ENCODE measurements around the gene BMPR2.
"Not testable (repeated sequence)": the region's sequence is repeated elsewhere in the genome, so short reads cannot be mapped to it uniquely, and the experiment has no call there.

Gene BMPR2

DNA sequence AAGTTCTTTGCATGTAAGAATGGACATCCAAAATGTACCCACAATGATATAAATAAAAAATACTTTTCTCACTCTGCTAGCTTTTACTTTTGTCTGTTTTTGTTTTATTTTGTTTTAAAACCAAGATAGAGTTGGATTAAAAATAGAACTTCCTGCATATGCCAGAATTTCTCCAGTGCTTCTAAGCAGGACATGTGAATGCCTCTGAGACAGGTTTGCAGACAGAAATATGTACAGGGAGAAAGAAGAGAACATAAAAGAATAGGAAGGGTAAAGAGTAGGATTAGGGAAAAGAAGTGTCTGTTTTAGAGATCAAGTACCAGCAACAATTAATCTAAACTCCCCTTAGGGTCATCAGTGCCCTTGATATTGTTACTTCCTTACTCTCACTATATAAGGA is 114.4 kb downstream of the BMPR2 start:
- TF ChIP-seq, protein P1, sequence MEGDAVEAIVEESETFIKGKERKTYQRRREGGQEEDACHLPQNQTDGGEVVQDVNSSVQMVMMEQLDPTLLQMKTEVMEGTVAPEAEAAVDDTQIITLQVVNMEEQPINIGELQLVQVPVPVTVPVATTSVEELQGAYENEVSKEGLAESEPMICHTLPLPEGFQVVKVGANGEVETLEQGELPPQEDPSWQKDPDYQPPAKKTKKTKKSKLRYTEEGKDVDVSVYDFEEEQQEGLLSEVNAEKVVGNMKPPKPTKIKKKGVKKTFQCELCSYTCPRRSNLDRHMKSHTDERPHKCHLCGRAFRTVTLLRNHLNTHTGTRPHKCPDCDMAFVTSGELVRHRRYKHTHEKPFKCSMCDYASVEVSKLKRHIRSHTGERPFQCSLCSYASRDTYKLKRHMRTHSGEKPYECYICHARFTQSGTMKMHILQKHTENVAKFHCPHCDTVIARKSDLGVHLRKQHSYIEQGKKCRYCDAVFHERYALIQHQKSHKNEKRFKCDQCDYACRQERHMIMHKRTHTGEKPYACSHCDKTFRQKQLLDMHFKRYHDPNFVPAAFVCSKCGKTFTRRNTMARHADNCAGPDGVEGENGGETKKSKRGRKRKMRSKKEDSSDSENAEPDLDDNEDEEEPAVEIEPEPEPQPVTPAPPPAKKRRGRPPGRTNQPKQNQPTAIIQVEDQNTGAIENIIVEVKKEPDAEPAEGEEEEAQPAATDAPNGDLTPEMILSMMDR (IDR thresholded peaks at IDR 0.05; ENCODE audit: extremely low read depth, missing control alignments): no peak
- no peak for DNase-seq (ENCODE audit: low spot score)

DNA sequence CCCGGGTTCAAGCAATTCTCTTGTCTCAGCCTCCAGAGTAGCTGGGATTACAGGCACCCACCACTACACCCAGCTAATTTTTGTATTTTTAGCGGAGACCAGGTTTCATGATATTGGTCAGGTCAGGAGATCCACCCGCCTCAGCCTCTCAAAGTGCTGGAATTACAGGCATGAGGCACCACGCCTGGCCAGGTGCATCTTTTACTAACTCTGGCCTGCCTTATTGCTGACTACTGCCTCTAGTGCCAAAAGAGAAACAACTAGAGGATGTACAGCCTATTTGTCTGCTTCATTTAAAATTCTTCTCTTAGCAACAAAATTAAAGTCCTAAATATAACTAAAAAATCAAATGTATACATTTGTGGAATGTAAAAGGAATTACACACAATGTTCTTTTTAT is 115.4 kb downstream of the BMPR2 start:
- TF ChIP-seq, protein P1 (IDR thresholded peaks at IDR 0.05; ENCODE audit: extremely low read depth, missing control alignments): no peak
- DNase-seq (ENCODE audit: low spot score): no peak

DNA sequence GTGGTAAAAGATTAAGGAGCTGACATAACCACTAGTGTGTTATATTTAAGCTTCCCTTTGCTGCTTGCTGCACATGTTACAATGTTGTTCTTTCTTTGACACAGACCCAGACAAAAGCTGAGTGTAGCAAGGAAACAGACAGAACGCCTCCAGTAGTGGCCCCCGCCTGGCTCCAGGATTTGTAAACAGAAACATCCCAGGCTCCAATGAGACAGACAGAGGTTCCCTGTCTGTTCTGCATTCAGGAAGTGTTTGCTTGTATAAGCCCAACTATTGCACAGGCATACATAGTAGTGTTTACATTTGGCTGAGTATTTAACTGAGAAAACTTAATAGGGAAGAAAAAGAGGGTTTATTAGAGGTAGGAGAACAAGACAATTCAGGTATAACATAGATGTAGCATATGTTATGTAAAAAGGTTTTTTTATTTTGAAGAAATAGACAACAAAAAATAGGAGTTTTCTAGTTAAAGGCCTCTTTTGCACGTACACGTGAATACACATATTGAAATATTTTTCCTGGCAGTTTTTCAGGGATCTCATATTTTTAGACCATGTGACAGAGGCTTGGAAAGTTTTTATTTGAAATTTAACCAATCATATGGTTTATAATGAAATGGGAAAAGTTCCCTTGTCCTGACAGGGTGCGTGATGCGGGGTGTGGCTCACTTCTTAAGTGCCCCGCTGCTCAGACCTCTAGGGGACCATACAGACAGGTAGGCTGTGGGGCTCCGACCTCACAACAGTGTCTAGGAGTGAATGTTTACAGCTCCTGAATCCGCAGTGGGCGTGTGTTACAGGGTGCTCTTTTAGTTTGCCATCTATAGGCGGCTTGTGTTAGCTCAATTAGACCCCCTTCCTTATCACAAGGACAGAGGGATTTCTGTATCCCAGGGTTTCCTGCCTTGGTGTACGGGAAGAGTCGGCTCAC is 118.4 kb downstream of the BMPR2 start:
- TF ChIP-seq, protein P1 (IDR thresholded peaks at IDR 0.05; ENCODE audit: extremely low read depth, missing control alignments): no peak
- DNase-seq (ENCODE audit: low spot score): no peak

DNA sequence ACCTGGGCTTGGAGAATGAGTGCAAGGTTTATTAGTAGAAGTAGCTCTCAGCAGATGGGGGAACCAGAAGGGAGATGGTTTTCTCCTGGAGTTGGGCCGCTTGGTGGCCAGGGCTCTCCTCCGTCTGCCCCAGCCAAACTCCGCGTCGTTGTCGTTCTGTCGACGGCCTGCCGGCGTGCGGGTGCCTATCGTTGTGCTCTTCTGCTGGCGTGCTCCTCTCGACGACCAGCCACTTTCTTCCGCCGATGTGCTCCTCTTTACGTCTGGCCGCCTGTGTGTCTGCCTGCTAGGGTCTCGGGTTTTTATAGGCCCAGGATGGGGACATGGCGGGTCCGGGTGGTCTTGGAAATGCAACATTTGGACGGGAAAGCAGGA is 119.1 kb downstream of the BMPR2 start:
- no peak for DNase-seq (ENCODE audit: low spot score)
- TF ChIP-seq, protein P1 (IDR thresholded peaks at IDR 0.05; ENCODE audit: extremely low read depth, missing control alignments): no peak

DNA sequence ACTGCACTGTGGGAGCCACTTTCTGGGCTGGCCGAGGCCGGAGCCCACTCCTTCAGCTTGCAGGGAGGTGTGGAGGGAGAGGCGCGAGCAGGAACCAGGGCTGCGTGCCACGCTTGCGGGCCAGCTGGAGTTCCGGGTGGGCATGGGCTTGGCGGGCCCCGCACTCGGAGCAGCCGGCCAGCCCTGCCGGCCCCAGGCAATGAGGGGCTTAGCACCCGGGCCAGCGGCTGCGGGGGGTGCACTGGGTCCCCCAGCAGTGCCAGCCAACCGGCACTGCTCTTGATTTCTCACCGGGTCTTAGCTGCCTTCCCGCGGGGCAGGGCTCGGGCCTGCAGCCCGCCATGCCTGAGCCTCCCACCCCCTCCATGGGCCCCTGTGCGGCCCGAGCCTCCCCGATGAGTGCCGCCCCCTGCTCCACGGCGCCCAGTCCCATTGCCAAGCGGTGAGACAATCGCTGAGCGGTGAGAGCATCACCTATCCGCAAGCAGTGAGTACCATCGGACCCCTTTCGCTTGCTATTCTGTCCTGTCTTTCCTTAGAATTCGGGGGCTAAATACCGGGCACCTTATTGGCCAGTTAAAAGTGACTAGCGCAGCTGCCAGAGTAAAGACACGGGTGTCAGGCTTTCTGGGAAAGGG is 120.8 kb downstream of the BMPR2 start:
- DNase-seq (ENCODE audit: low spot score): not testable (repeated sequence)

DNA sequence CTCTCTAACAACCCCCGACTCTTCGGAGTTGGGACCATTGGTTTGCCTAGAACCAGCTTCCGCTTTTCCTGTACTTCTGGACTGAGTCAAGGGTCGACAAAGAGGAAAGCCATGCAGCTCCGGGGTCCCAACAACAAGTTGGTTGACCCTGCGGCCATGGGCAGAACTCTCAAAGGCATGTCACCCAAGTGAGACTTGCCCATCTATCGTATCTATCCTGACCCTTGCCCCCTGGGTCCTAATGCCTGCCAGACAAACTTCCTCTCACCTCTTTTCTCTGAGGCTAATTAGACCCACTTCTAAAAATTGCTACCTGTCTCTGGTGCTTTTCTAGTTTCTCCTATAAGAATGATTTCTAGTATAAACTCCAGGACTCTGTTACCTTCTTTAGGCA is 121.3 kb downstream of the BMPR2 start:
- not testable (repeated sequence) for DNase-seq (ENCODE audit: low spot score)

DNA sequence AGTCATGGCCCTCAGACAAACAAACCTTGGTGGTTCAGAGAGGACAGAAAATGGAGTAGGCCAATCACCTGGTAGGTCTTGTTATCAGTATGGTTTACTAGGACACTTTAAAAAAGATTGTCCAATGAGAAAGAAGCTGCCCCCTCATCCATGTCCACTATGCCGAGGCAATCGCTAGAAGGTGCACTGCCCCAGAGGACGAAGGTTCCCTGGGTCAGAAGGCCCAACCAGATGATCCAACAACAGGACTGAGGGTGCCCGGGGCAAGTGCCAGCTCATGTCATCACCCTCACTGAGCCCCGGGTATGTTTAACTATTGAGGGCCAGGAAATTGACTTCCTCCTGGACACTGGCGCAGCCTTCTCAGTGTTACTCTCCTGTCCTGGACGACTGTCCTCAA is 123.7 kb downstream of the BMPR2 start:
- not testable (repeated sequence) for DNase-seq (ENCODE audit: low spot score)

DNA sequence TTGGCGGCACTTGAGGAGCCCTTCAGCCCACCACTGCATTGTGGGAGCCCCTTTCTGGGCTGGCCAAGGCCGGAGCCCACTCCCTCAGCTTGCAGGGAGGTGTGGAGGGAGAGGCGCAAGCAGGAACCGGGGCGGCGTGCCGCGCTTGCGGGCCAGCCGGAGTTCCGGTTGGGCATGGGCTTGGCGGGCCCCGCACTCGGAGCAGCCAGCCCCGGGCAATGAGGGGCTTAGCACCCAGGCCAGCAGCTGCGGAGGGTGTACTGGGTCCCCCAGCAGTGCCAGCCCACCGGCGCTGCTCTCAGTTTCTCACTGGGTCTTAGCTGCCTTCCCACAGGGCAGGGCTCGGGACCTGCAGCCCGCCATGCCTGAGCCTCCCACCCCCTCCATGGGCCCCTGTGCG is 127.1 kb downstream of the BMPR2 start:
- DNase-seq (ENCODE audit: low spot score): not testable (repeated sequence)

DNA sequence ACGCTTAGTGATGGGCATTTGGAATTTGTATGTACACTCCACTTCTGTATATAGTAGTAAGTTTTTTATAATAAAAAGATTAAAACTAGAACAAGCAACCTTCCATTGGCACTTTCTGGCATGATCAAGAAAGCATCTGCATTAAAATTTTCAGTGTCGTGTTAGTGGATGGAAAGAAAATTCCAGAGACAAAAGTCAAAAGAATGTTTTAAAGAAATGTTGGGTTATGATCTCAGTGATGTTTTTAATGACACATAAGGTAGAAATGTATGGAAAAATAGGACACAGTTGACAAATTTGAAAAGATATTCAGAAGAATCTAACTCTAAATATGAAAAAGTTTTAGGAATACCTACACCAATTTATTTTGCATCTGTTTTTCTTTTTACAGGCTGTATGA is 132.6 kb downstream of the BMPR2 start:
- no peak for DNase-seq (ENCODE audit: low spot score)
- TF ChIP-seq, protein P1 (IDR thresholded peaks at IDR 0.05; ENCODE audit: extremely low read depth, missing control alignments): no peak

All from GM20000 (cell line).